GM12892 (cell line): ENCODE data around the gene BANP.
"Not testable (repeated sequence)": the region's sequence is repeated elsewhere in the genome, so short reads cannot be mapped to it uniquely, and the experiment has no call there.

Experiments
- POLR2A ChIP-seq: IDR thresholded peaks from 2 replicates; pipeline ENCODE4 v1.6.1; 2011; ENCODE audit warnings: low read depth, low read length, control low read depth
- POLR2AphosphoS5 ChIP-seq: IDR thresholded peaks from 2 replicates; pipeline ENCODE4 v1.6.1; 2011; ENCODE audit warnings: low read depth, low read length, control low read depth
- TAF1 ChIP-seq: IDR thresholded peaks from 2 replicates; pipeline ENCODE4 v1.6.1; 2011; ENCODE audit warnings: low read depth, mild to moderate bottlenecking, control low read depth, low read length, borderline replicate concordance

DNA sequence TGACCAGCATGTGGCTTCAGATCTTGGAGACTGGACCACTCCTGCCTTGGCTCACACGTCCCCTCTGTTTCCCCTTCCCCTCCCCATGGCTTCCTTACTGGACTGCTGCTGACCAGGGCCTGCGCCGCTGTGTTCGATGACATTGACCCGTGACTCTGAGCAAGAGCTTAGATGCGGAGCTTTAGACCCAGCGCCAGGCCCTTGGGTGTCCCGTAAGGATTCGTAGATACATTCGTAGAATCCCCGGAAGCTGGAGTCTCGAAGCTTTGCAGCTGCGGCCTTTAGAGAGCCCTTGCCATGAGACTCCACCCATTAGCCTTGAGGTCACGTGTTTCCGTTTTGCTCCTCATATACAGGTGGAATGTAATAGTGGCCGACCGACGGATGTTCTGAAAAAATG lies 65.2 kb downstream of the BANP start:
- not testable (repeated sequence) for TF ChIP-seq POLR2A, POLR2AphosphoS5, TAF1
